Large intestine (tissue), 3 donors: ENCODE measurements around the gene CAMKK1. TPM values are rescaled to one million over a fixed set of nuclear protein-coding genes. Genes with fewer than 3 reads are reported as not detected.

ENCODE experiments used
- DNase-seq, 2 donors: peaks; one replicate each; pipeline versions ENCODE4 v3.0.0 to v3.0.0-alpha.2; 2013
- H3K27ac ChIP-seq: one replicate; pipeline ENCODE4 v1.5.1; 2013; ENCODE audit warnings: low read length
- H3K27me3 ChIP-seq: 2 replicates; pipeline ENCODE4 v1.6.1; 2013; ENCODE audit warnings: low read length; ENCODE audit not compliant: control insufficient read depth, insufficient read depth
- H3K36me3 ChIP-seq: 2 replicates; pipeline ENCODE4 v1.6.1; 2013; ENCODE audit warnings: low read length; ENCODE audit not compliant: control insufficient read depth, insufficient read depth
- H3K4me1 ChIP-seq: one replicate; pipeline ENCODE4 v1.6.1; 2013; ENCODE audit warnings: low read length; ENCODE audit not compliant: control insufficient read depth, insufficient read depth
- H3K4me3 ChIP-seq: one replicate; pipeline ENCODE4 v1.5.1; 2013; ENCODE audit warnings: low read length
- H3K9me3 ChIP-seq: one replicate; pipeline ENCODE4 v1.6.1; 2013; ENCODE audit warnings: mild to moderate bottlenecking, low read depth, low read length, moderate library complexity; ENCODE audit not compliant: control insufficient read depth
- WGBS: methylation state at CpG from one replicate; pipeline ENCODE4 v1.1.5; 2013; ENCODE audit warnings: low lambda C conversion rate; ENCODE audit not compliant: insufficient coverage; 5-methylcytosine and 5-hydroxymethylcytosine counted together
- polyA plus RNA-seq: library from polyadenylated mRNA; unstranded; fragments of 120-200 nt; gene quantifications from one replicate; pipeline ENCODE4 v1.2.1, GENCODE V29; 2013

The CAMKK1 gene
- polyA plus RNA-seq, 1 donor = 15.4 TPM

- peak; percentile 88 to 90 for DNase-seq
- Histone ChIP-seq H3K4me3 (no peak overlapping the region), H3K27me3 (no peaks in the 10 kb centered on the region), H3K36me3 (peaks cover 31% of the 10 kb centered on the region), H3K4me1 (peaks cover 48% of the 10 kb centered on the region), H3K27ac (peak overlapping the region; percentile 92), H3K9me3 (peaks cover 13% of the 10 kb centered on the region)
- WGBS = no CpG with 5 or more reads among the region's 16 CpGs
Measured at GRCh38 chr17:3926860-3927627, 34.2 kb upstream of the CAMKK1 start.

- H3K36me3 ChIP-seq = peaks cover 31% of the 10 kb centered on the region
- DNase-seq = no peak
- H3K27me3 ChIP-seq = no peaks in the 10 kb centered on the region
- no peak overlapping the region for H3K4me3 ChIP-seq
- H3K9me3 ChIP-seq = peaks cover 13% of the 10 kb centered on the region
- peaks cover 48% of the 10 kb centered on the region for H3K4me1 ChIP-seq
- WGBS = 90% methylated on average over 2 of the region's 17 CpGs
- H3K27ac ChIP-seq = peak overlapping the region; percentile 14
Measured at GRCh38 chr17:3925684-3926485, 33.0 kb upstream of the CAMKK1 start.

GRCh38 chr17:3924512-3925350, 31.9 kb upstream of the CAMKK1 start:
- H3K27ac ChIP-seq = peak overlapping the region; percentile 14
- H3K4me3 ChIP-seq = no peak overlapping the region
- H3K9me3 ChIP-seq = peaks cover 13% of the 10 kb centered on the region
- peak in 1 of 2 donors; percentile 25 for DNase-seq
- H3K27me3 ChIP-seq = no peaks in the 10 kb centered on the region
- no CpG with 5 or more reads among the region's 40 CpGs for WGBS
- H3K36me3 ChIP-seq = peaks cover 29% of the 10 kb centered on the region
- H3K4me1 ChIP-seq = peaks cover 42% of the 10 kb centered on the region

- DNase-seq = no peak
- Histone ChIP-seq H3K4me3 (no peak overlapping the region), H3K9me3 (peaks cover 7% of the 10 kb centered on the region), H3K27me3 (no peaks in the 10 kb centered on the region), H3K36me3 (peaks cover 22% of the 10 kb centered on the region), H3K27ac (no peak overlapping the region), H3K4me1 (peaks cover 46% of the 10 kb centered on the region)
- no CpG with 5 or more reads among the region's 18 CpGs for WGBS
Measured at GRCh38 chr17:3923466-3924190, 30.8 kb upstream of the CAMKK1 start.

- peaks cover 4% of the 10 kb centered on the region for H3K9me3 ChIP-seq
- H3K27ac ChIP-seq = no peak overlapping the region
- DNase-seq = no peak
- no peaks in the 10 kb centered on the region for H3K27me3 ChIP-seq
- H3K4me1 ChIP-seq = peaks cover 43% of the 10 kb centered on the region
- H3K4me3 ChIP-seq = no peak overlapping the region
- H3K36me3 ChIP-seq = peaks cover 14% of the 10 kb centered on the region
- WGBS = no CpG with 5 or more reads among the region's 7 CpGs
Measured at GRCh38 chr17:3922765-3923164, 29.9 kb upstream of the CAMKK1 start.

GRCh38 chr17:3921502-3922319, 28.9 kb upstream of the CAMKK1 start:
- Histone ChIP-seq H3K4me1 (peaks cover 43% of the 10 kb centered on the region), H3K4me3 (no peak overlapping the region), H3K9me3 (peaks cover 4% of the 10 kb centered on the region), H3K27me3 (no peaks in the 10 kb centered on the region), H3K36me3 (peaks cover 14% of the 10 kb centered on the region), H3K27ac (no peak overlapping the region)
- no CpG with 5 or more reads among the region's 27 CpGs for WGBS
- DNase-seq = no peak

- WGBS = no CpG with 5 or more reads among the region's 16 CpGs
- Histone ChIP-seq H3K4me3 (no peak overlapping the region), H3K27me3 (no peaks in the 10 kb centered on the region), H3K4me1 (peaks cover 45% of the 10 kb centered on the region), H3K27ac (no peak overlapping the region), H3K9me3 (peaks cover 7% of the 10 kb centered on the region), H3K36me3 (peaks cover 14% of the 10 kb centered on the region)
- DNase-seq = no peak
Measured at GRCh38 chr17:3921006-3921405, 28.2 kb upstream of the CAMKK1 start.

GRCh38 chr17:3919123-3919624, 26.3 kb upstream of the CAMKK1 start:
- Histone ChIP-seq H3K27ac (peak overlapping the region; percentile 70), H3K4me3 (no peak overlapping the region), H3K4me1 (peaks cover 45% of the 10 kb centered on the region), H3K36me3 (peaks cover 3% of the 10 kb centered on the region), H3K27me3 (no peaks in the 10 kb centered on the region), H3K9me3 (peaks cover 4% of the 10 kb centered on the region)
- DNase-seq = no peak
- no CpG with 5 or more reads among the region's 22 CpGs for WGBS
